Muscle layer of colon (tissue), 2 donors: ENCODE measurements around the gene MUC5B.
"Not testable (repeated sequence)": the region's sequence is repeated elsewhere in the genome, so short reads cannot be mapped to it uniquely, and the experiment has no call there.

Experiments used
- H3K27ac ChIP-seq: one replicate; pipeline ENCODE4 v1.7.0; 2013; ENCODE audit warnings: low read depth, mild to moderate bottlenecking, low read length, moderate library complexity
- H3K27me3 ChIP-seq, 2 donors: one replicate each; pipeline ENCODE4 v1.7.0; 2013; ENCODE audit warnings: low read length in 2 of 2, mild to moderate bottlenecking in 2 of 2; ENCODE audit not compliant: insufficient read depth in 2 of 2, control insufficient read depth in 1 of 2
- H3K36me3 ChIP-seq: one replicate; pipeline ENCODE4 v1.7.0; 2013; ENCODE audit warnings: mild to moderate bottlenecking, low read length; ENCODE audit not compliant: insufficient read depth
- H3K4me1 ChIP-seq: one replicate; pipeline ENCODE4 v1.7.0; 2013; ENCODE audit warnings: mild to moderate bottlenecking, low read length; ENCODE audit not compliant: insufficient read depth
- H3K4me3 ChIP-seq, 2 donors: one replicate each; pipeline ENCODE4 v1.7.0; 2013; ENCODE audit warnings: low read length in 2 of 2, low read depth in 1 of 2, mild to moderate bottlenecking in 1 of 2, moderate library complexity in 1 of 2
- H3K9ac ChIP-seq: one replicate; pipeline ENCODE4 v1.7.0; 2013; ENCODE audit warnings: low read length
- H3K9me3 ChIP-seq: one replicate; pipeline ENCODE4 v1.7.0; 2013; ENCODE audit warnings: mild to moderate bottlenecking, low read length
- donor health status: abdominal sarcoma.
- donor health status: Adenocarcinoma of cecum.

The MUC5B gene

GRCh38 chr11:1241706-1242105 lies 18.8 kb downstream of the MUC5B start:
- no peaks in the 10 kb centered on the region for H3K9me3 ChIP-seq
- H3K9ac ChIP-seq: no peak overlapping the region
- H3K27ac ChIP-seq: no peak overlapping the region
- no peaks in the 10 kb centered on the region for H3K36me3 ChIP-seq
- H3K4me1 ChIP-seq: no peaks in the 10 kb centered on the region
- no peak overlapping the region for H3K4me3 ChIP-seq
- H3K27me3 ChIP-seq: no peaks in the 10 kb centered on the region

- Histone ChIP-seq H3K4me1 (no peaks in the 10 kb centered on the region), H3K9me3 (no peaks in the 10 kb centered on the region), H3K36me3 (no peaks in the 10 kb centered on the region), H3K27ac (no peak overlapping the region), H3K4me3 (no peak overlapping the region), H3K9ac (no peak overlapping the region), H3K27me3 (no peaks in the 10 kb centered on the region)
These were observed 19.4 kb downstream of the MUC5B start for GRCh38 chr11:1242289-1242688.

GRCh38 chr11:1242751-1243150 lies 19.9 kb downstream of the MUC5B start:
- not testable (repeated sequence) for H3K9me3 ChIP-seq, H3K4me3 ChIP-seq, H3K36me3 ChIP-seq, H3K4me1 ChIP-seq, H3K9ac ChIP-seq, H3K27ac ChIP-seq, H3K27me3 ChIP-seq

GRCh38 chr11:1243521-1243920 lies 20.7 kb downstream of the MUC5B start:
- H3K4me1 ChIP-seq, H3K9me3 ChIP-seq, H3K27ac ChIP-seq, H3K27me3 ChIP-seq, H3K36me3 ChIP-seq, H3K4me3 ChIP-seq, H3K9ac ChIP-seq: not testable (repeated sequence)

- not testable (repeated sequence) for H3K27me3 ChIP-seq, H3K4me3 ChIP-seq, H3K4me1 ChIP-seq, H3K36me3 ChIP-seq, H3K27ac ChIP-seq, H3K9me3 ChIP-seq, H3K9ac ChIP-seq
These were observed 21.7 kb downstream of the MUC5B start for GRCh38 chr11:1244557-1244956.

- not testable (repeated sequence) for H3K9ac ChIP-seq, H3K27ac ChIP-seq, H3K4me3 ChIP-seq, H3K9me3 ChIP-seq, H3K4me1 ChIP-seq, H3K36me3 ChIP-seq, H3K27me3 ChIP-seq
These were observed 22.9 kb downstream of the MUC5B start for GRCh38 chr11:1245717-1246116.

GRCh38 chr11:1246301-1246700 lies 23.4 kb downstream of the MUC5B start:
- H3K36me3 ChIP-seq, H3K27ac ChIP-seq, H3K9me3 ChIP-seq, H3K9ac ChIP-seq, H3K4me1 ChIP-seq, H3K4me3 ChIP-seq, H3K27me3 ChIP-seq: not testable (repeated sequence)

GRCh38 chr11:1247026-1247425 lies 24.2 kb downstream of the MUC5B start:
- not testable (repeated sequence) for H3K4me3 ChIP-seq, H3K4me1 ChIP-seq, H3K36me3 ChIP-seq, H3K9me3 ChIP-seq, H3K27ac ChIP-seq, H3K27me3 ChIP-seq, H3K9ac ChIP-seq

GRCh38 chr11:1248951-1249350 lies 26.1 kb downstream of the MUC5B start:
- H3K27ac ChIP-seq, H3K9me3 ChIP-seq, H3K9ac ChIP-seq, H3K27me3 ChIP-seq, H3K4me1 ChIP-seq, H3K36me3 ChIP-seq, H3K4me3 ChIP-seq: not testable (repeated sequence)

GRCh38 chr11:1250411-1250810 lies 27.5 kb downstream of the MUC5B start:
- not testable (repeated sequence) for H3K9me3 ChIP-seq, H3K27ac ChIP-seq, H3K4me1 ChIP-seq, H3K27me3 ChIP-seq, H3K4me3 ChIP-seq, H3K36me3 ChIP-seq, H3K9ac ChIP-seq

GRCh38 chr11:1251236-1251770 lies 28.4 kb downstream of the MUC5B start:
- no peaks in the 10 kb centered on the region for H3K27me3 ChIP-seq

GRCh38 chr11:1252371-1253102 lies 29.7 kb downstream of the MUC5B start:
- Histone ChIP-seq H3K4me3 (no peak overlapping the region), H3K9me3 (no peaks in the 10 kb centered on the region), H3K27me3 (no peaks in the 10 kb centered on the region), H3K36me3 (no peaks in the 10 kb centered on the region), H3K4me1 (no peaks in the 10 kb centered on the region), H3K9ac (no peak overlapping the region), H3K27ac (no peak overlapping the region)

More at GRCh38 chr11:1251236-1251770, 28.4 kb downstream of the MUC5B start:
- Histone ChIP-seq H3K4me3 (no peak overlapping the region), H3K4me1 (no peaks in the 10 kb centered on the region), H3K36me3 (no peaks in the 10 kb centered on the region), H3K9me3 (no peaks in the 10 kb centered on the region), H3K27ac (no peak overlapping the region), H3K9ac (no peak overlapping the region)
